HepG2 (cell line): ENCODE data around the gene SMYD5. TPM values are rescaled to one million over a fixed set of nuclear protein-coding genes. Genes with fewer than 3 reads are reported as not detected.

ENCODE experiments used
- CENPX ChIP-seq: sonication (generic); formaldehyde crosslinking; IDR thresholded peaks from 2 replicates; pipeline ENCODE4 v1.9.0; 2021; ENCODE audit warnings: mild to moderate bottlenecking, missing genetic modification reagents, moderate library complexity
- CSRNP2 ChIP-seq: sonication (generic); formaldehyde crosslinking; conservative IDR thresholded peaks from 2 replicates; pipeline ENCODE4 v1.8.0; 2022; ENCODE audit warnings: low read depth, missing genetic modification reagents
- EEA1 ChIP-seq: sonication (generic); formaldehyde crosslinking; IDR thresholded peaks from 2 replicates; pipeline ENCODE4 v1.5.1; 2020; ENCODE audit warnings: mild to moderate bottlenecking, missing genetic modification reagents, borderline replicate concordance
- GLMP ChIP-seq: sonication (generic); formaldehyde crosslinking; IDR thresholded peaks from 2 replicates; pipeline ENCODE4 v1.9.0; 2021; ENCODE audit warnings: missing genetic modification reagents, mild to moderate bottlenecking, borderline replicate concordance
- KDM1A ChIP-seq: IDR thresholded peaks from 2 replicates; pipeline ENCODE4 v1.6.1; 2016; ENCODE audit warnings: missing compliant biosample characterization
- KMT2A ChIP-seq: sonication (generic); formaldehyde crosslinking; IDR thresholded peaks from 2 replicates; pipeline ENCODE4 v1.4.0; 2020; ENCODE audit warnings: missing genetic modification reagents
- MIXL1 ChIP-seq: IDR thresholded peaks from 2 replicates; pipeline ENCODE4 v1.6.1; 2016
- NFYB ChIP-seq: sonication (generic); formaldehyde crosslinking; IDR thresholded peaks from 2 replicates; pipeline ENCODE4 v1.4.0; 2020; ENCODE audit warnings: missing genetic modification reagents
- NR2F6 ChIP-seq, 2 experiments: IDR thresholded peaks; 2 replicates each; pipeline ENCODE4 v1.6.1; 2016; ENCODE audit warnings: antibody characterized with exemption in 1 of 2, mild to moderate bottlenecking in 1 of 2
- PRDM15 ChIP-seq: sonication (generic); formaldehyde crosslinking; IDR thresholded peaks from 2 replicates; pipeline ENCODE4 v1.4.0; 2020; ENCODE audit warnings: missing genetic modification reagents
- RBAK ChIP-seq: sonication (generic); formaldehyde crosslinking; IDR thresholded peaks from 2 replicates; pipeline ENCODE4 v1.5.1; 2020; ENCODE audit warnings: mild to moderate bottlenecking, missing genetic modification reagents
- TRIM24 ChIP-seq: sonication (generic); formaldehyde crosslinking; IDR thresholded peaks from 2 replicates; pipeline ENCODE4 v1.8.0; 2022; ENCODE audit warnings: mild to moderate bottlenecking, missing genetic modification reagents
- ZHX2 ChIP-seq, 2 experiments: sonication (generic) in 1 of 2; formaldehyde crosslinking in 1 of 2; IDR thresholded peaks; 2 replicates each; pipeline versions ENCODE4 v1.6.1 to v1.9.0; 2014 to 2022; ENCODE audit warnings: antibody characterized with exemption in 1 of 2, borderline replicate concordance in 1 of 2, inconsistent platforms in 1 of 2, low read depth in 1 of 2, missing genetic modification reagents in 1 of 2
- ZNF660 ChIP-seq: sonication (generic); formaldehyde crosslinking; IDR thresholded peaks from 2 replicates; pipeline ENCODE4 v1.5.1; 2020; ENCODE audit warnings: mild to moderate bottlenecking, low read depth, missing genetic modification reagents, borderline replicate concordance
- ZNF816 ChIP-seq: sonication (generic); formaldehyde crosslinking; IDR thresholded peaks from 2 replicates; pipeline ENCODE4 v1.8.0; 2022; ENCODE audit warnings: missing genetic modification reagents, mild to moderate bottlenecking, borderline replicate concordance
- ZSCAN21 ChIP-seq: sonication (generic); formaldehyde crosslinking; IDR thresholded peaks from 2 replicates; pipeline ENCODE4 v1.8.0; 2022; ENCODE audit warnings: mild to moderate bottlenecking, missing genetic modification reagents, moderate library complexity, borderline replicate concordance
- polyA plus RNA-seq, 8 experiments: library from polyadenylated mRNA; depleted of rRNA in 3 of 8; stranded (reverse) in 7 of 8; unstranded in 1 of 8; fragments of >200 nt; fragmentation: Illumina TruSeq in 4 of 8; extraction: Trizol in 4 of 8; gene quantifications; 2 replicates each; pipeline versions ENCODE4 v1.2.1 to v1.2.3, GENCODE V29; 2011 to 2016; ENCODE audit warnings: low read depth in 4 of 8, missing spikeins in 1 of 8, mixed read lengths in 1 of 8; ENCODE audit not compliant: insufficient read depth in 1 of 8
- total RNA-seq, 5 experiments: library from RNA; depleted of rRNA; stranded (reverse); fragments of >200 nt; fragmentation: Illumina TruSeq; extraction: Trizol; gene quantifications; 2 replicates each; pipeline ENCODE4 v1.2.3, GENCODE V29; 2016; ENCODE audit warnings: low read depth in 1 of 5
- TF ChIP-seq, protein P1 (sequence below): sonication (generic); formaldehyde crosslinking; IDR thresholded peaks from 2 replicates; pipeline ENCODE4 v1.8.1; 2023; ENCODE audit warnings: missing genetic modification reagents, mild to moderate bottlenecking, borderline replicate concordance

Gene SMYD5
- total and polyA plus RNA-seq, 2 of the 13 experiments (the other 11 are each of a cell fraction or from before 2014, with no cell fraction given), result 55.8 to 70.4 TPM

DNA sequence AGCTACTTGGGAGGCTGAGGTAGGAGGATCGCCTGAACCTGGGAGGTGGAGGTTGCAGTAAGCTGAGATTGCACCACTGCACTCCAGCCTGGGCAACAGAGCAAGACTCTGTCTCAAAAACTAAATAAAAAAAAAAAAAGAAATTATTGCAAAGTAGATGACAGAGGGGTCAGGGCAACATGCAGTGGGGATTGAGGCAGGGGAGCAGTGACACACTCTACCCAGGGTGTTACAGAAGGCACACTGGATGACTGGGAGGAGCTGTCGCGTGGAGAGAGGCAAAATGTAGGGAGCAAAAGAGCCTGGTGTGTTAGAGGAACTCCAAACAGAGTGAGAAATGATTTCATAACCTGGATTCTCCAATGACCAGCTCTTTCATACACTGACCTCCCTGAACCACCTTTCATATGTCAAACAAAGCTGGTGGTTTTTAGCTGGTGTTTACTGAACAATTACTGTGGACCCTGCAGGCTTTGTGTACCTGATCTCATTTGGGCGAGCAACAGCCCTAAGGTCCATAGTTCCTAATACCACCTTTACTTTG lies 48.1 kb downstream of the SMYD5 start (continued):
- TF ChIP-seq PRDM15 (no peak), RBAK (no peak), EEA1 (CRISPR knock-in tag) (no peak), CSRNP2 (no peak), KMT2A (CRISPR knock-in tag) (peak; percentile 26; the same call in 1 of the 2 replicates), ZHX2 (IDR thresholded peaks at IDR 0.05; ENCODE audit: low read depth) (0 out of 2 replicates have a peak, but pooled peaks have one; percentile 25), ZHX2 (CRISPR knock-in tag; IDR thresholded peaks at IDR 0.05; ENCODE audit: borderline replicate concordance) (no peak), GLMP (CRISPR knock-in tag) (no peak), CENPX (CRISPR knock-in tag) (no peak), KDM1A (CRISPR knock-in tag) (peak; percentile 92), NR2F6 (IDR thresholded peaks at IDR 0.05) (peak; percentile 91), NR2F6 (CRISPR knock-in tag; IDR thresholded peaks at IDR 0.05) (peak; percentile 93), ZNF660 (no peak), NFYB (CRISPR knock-in tag) (no peak; the same call in 1 of the 2 replicates), ZSCAN21 (CRISPR knock-in tag) (no peak), TRIM24 (no peak), ZNF816 (CRISPR knock-in tag) (no peak), MIXL1 (peak; percentile 99)
- TF ChIP-seq, protein P1, sequence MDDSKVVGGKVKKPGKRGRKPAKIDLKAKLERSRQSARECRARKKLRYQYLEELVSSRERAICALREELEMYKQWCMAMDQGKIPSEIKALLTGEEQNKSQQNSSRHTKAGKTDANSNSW (CRISPR knock-in tag), result no peak
